Stimulated activated CD4-positive, alpha-beta T cell treated with anti-CD3 and anti-CD28 coated beads, Interleukin-2, amount 100 ng/mL, for 4 hours (primary cell): Measurements from ENCODE around the gene NCEH1.

Experiments
- DNase-seq: peaks from one replicate; pipeline ENCODE4 v3.0.0-alpha.2; 2020; ENCODE audit warnings: low read depth

Gene NCEH1

GRCh38 chr3:172580680-172581401 lies 130.0 kb downstream of the NCEH1 start:
- no peak for DNase-seq
